H9 (cell line): ENCODE data around the gene ARFGEF3. TPM values are rescaled to one million over a fixed set of nuclear protein-coding genes. Genes with fewer than 3 reads are reported as not detected.

Source experiments
- DNase-seq: peaks from one replicate; pipeline ENCODE4 v3.0.0-alpha.2; 2017
- H2AFZ ChIP-seq: one replicate; pipeline ENCODE4 v1.6.1; 2013; ENCODE audit warnings: mild to moderate bottlenecking, low read length, control low read depth, moderate library complexity
- H2AK5ac ChIP-seq: 2 replicates; pipeline ENCODE4 v1.6.1; 2013; ENCODE audit warnings: low read length, control low read depth, mixed read lengths; ENCODE audit not compliant: insufficient read length
- H2BK120ac ChIP-seq: one replicate; pipeline ENCODE4 v1.6.1; 2013; ENCODE audit warnings: low read depth, mild to moderate bottlenecking, low read length, control low read depth, inconsistent platforms; ENCODE audit not compliant: poor library complexity, severe bottlenecking
- H2BK12ac ChIP-seq: 2 replicates; pipeline ENCODE4 v1.6.1; 2013; ENCODE audit warnings: low read length, control low read depth, mixed read lengths, low read depth; ENCODE audit not compliant: insufficient read length
- H2BK15ac ChIP-seq: 2 replicates; pipeline ENCODE4 v1.6.1; 2013; ENCODE audit warnings: low read depth, low read length, control low read depth
- H2BK20ac ChIP-seq: one replicate; pipeline ENCODE4 v1.6.1; 2013; ENCODE audit warnings: low read depth, mild to moderate bottlenecking, low read length, control low read depth, inconsistent platforms; ENCODE audit not compliant: poor library complexity, severe bottlenecking
- H2BK5ac ChIP-seq: 2 replicates; pipeline ENCODE4 v1.6.1; 2013; ENCODE audit warnings: low read length, control low read depth, mixed read lengths; ENCODE audit not compliant: insufficient read length
- H3K14ac ChIP-seq: 2 replicates; pipeline ENCODE4 v1.6.1; 2013; ENCODE audit warnings: low read length, control low read depth; ENCODE audit not compliant: insufficient read depth
- H3K18ac ChIP-seq: 2 replicates; pipeline ENCODE4 v1.6.1; 2013; ENCODE audit warnings: low read depth, mild to moderate bottlenecking, mixed read lengths, low read length, control low read depth; ENCODE audit not compliant: insufficient read length
- H3K23ac ChIP-seq: 2 replicates; pipeline ENCODE4 v1.6.1; 2013; ENCODE audit warnings: low read length, control low read depth, mixed read lengths, low read depth; ENCODE audit not compliant: insufficient read length
- H3K23me2 ChIP-seq: 2 replicates; pipeline ENCODE4 v1.6.1; 2013; ENCODE audit warnings: low read depth, mild to moderate bottlenecking, mixed read lengths, low read length, control low read depth; ENCODE audit not compliant: insufficient read length, poor library complexity, severe bottlenecking
- H3K27ac ChIP-seq: 2 replicates; pipeline ENCODE4 v1.5.1; 2013; ENCODE audit warnings: low read length, control low read depth, mixed read lengths, low read depth; ENCODE audit not compliant: insufficient read length
- H3K27me3 ChIP-seq: 2 replicates; pipeline ENCODE4 v1.6.1; 2013; ENCODE audit warnings: low read length, control low read depth, inconsistent platforms; ENCODE audit not compliant: insufficient read depth
- H3K4ac ChIP-seq: 2 replicates; pipeline ENCODE4 v1.6.1; 2013; ENCODE audit warnings: low read depth, mild to moderate bottlenecking, control low read depth, inconsistent platforms, low read length, moderate library complexity
- H3K4me1 ChIP-seq: 2 replicates; pipeline ENCODE4 v1.6.1; 2013; ENCODE audit warnings: low read length, control low read depth, inconsistent platforms; ENCODE audit not compliant: insufficient read depth
- H3K4me2 ChIP-seq: 2 replicates; pipeline ENCODE4 v1.6.1; 2013; ENCODE audit warnings: low read length, control low read depth, mixed read lengths; ENCODE audit not compliant: insufficient read length, insufficient read depth
- H3K56ac ChIP-seq: 2 replicates; pipeline ENCODE4 v1.6.1; 2013; ENCODE audit warnings: low read depth, mild to moderate bottlenecking, mixed read lengths, low read length, control low read depth; ENCODE audit not compliant: insufficient read length
- H3K79me1 ChIP-seq: 2 replicates; pipeline ENCODE4 v1.6.1; 2013; ENCODE audit warnings: low read depth, mild to moderate bottlenecking, moderate library complexity, low read length, control low read depth, inconsistent platforms; ENCODE audit not compliant: insufficient read depth, poor library complexity, severe bottlenecking
- H3K79me2 ChIP-seq: 2 replicates; pipeline ENCODE4 v1.6.1; 2013; ENCODE audit warnings: low read length, control low read depth, inconsistent platforms; ENCODE audit not compliant: insufficient read depth
- H3K9ac ChIP-seq: 2 replicates; pipeline ENCODE4 v1.6.1; 2013; ENCODE audit warnings: low read length, control low read depth, mixed read lengths; ENCODE audit not compliant: insufficient read length; ENCODE audit errors: extremely low read depth
- H3K9me3 ChIP-seq: one replicate; pipeline ENCODE4 v1.6.1; 2013; ENCODE audit warnings: low read depth, low read length, inconsistent platforms; ENCODE audit not compliant: control insufficient read depth
- H3T11ph ChIP-seq: one replicate; pipeline ENCODE4 v1.6.1; 2013; ENCODE audit warnings: mild to moderate bottlenecking, low read length, control low read depth, inconsistent platforms
- H4K20me1 ChIP-seq: one replicate; pipeline ENCODE4 v1.6.1; 2013; ENCODE audit not compliant: control insufficient read depth, insufficient read length, insufficient read depth
- H4K5ac ChIP-seq: 2 replicates; pipeline ENCODE4 v1.6.1; 2013; ENCODE audit warnings: low read depth, mild to moderate bottlenecking, mixed read lengths, low read length, control low read depth; ENCODE audit not compliant: insufficient read length
- H4K8ac ChIP-seq: replicated peaks from 2 replicates; pipeline ENCODE4 v1.6.1; 2013; ENCODE audit warnings: low read length, control low read depth, mixed read lengths, low read depth; ENCODE audit not compliant: insufficient read length
- H4K91ac ChIP-seq: 2 replicates; pipeline ENCODE4 v1.6.1; 2013; ENCODE audit warnings: low read depth, mild to moderate bottlenecking, moderate library complexity, mixed read lengths, low read length, control low read depth; ENCODE audit not compliant: insufficient read length
- H3K27ac Mint-ChIP-seq, 3 experiments: 2 replicates in 2 of 3; 3 replicates in 1 of 3; pipeline ENCODE4 v1.8.0; 2020 to 2021; ENCODE audit warnings: mixed read lengths in 3 of 3, mild to moderate bottlenecking in 1 of 3, moderate library complexity in 1 of 3
- H3K27me3 Mint-ChIP-seq: 2 replicates; pipeline ENCODE4 v1.8.0; 2021; ENCODE audit warnings: low read depth, mild to moderate bottlenecking, moderate library complexity, mixed read lengths
- H3K36me3 Mint-ChIP-seq, 3 experiments: 2 replicates in 2 of 3; 3 replicates in 1 of 3; pipeline ENCODE4 v1.8.0; 2020 to 2021; ENCODE audit warnings: low read depth in 3 of 3, mixed read lengths in 3 of 3; ENCODE audit not compliant: insufficient read depth in 1 of 3
- H3K4me1 Mint-ChIP-seq, 2 experiments: 2 replicates each; pipeline ENCODE4 v1.8.0; 2020; ENCODE audit warnings: mixed read lengths in 2 of 2
- H3K4me3 Mint-ChIP-seq, 2 experiments: 2 replicates in 1 of 2; 3 replicates in 1 of 2; pipeline ENCODE4 v1.8.0; 2020 to 2021; ENCODE audit warnings: mild to moderate bottlenecking in 2 of 2, mixed read lengths in 2 of 2, moderate library complexity in 1 of 2
- H3K9me3 Mint-ChIP-seq, 2 experiments: 2 replicates in 1 of 2; 3 replicates in 1 of 2; pipeline ENCODE4 v1.8.0; 2020; ENCODE audit warnings: mild to moderate bottlenecking in 2 of 2, mixed read lengths in 2 of 2, moderate library complexity in 1 of 2
- WGBS: extraction: QIAGEN DNeasy Blood & Tissue Kit; methylation state at CpG from one replicate; pipeline ENCODE4 v1.1.7; 2013; ENCODE audit warnings: missing lambda C conversion rate, low lambda C conversion rate, mixed read lengths; ENCODE audit not compliant: insufficient read length; ENCODE audit errors: extremely low coverage; 5-methylcytosine and 5-hydroxymethylcytosine counted together
- total RNA-seq: library from RNA; stranded (reverse); gene quantifications from 2 replicates; pipeline ENCODE4 v1.2.1, GENCODE V29; 2021
- TF ChIP-seq, protein P1 (sequence below): fragments of 200-600 bp; sonication (generic); conservative IDR thresholded peaks from 3 replicates; pipeline ENCODE4 v1.8.0; 2021; ENCODE audit warnings: antibody characterized with exemption, mild to moderate bottlenecking

ARFGEF3 gene
- total RNA-seq, 1 experiment from 2014 or later, result 13.7 TPM

DNA sequence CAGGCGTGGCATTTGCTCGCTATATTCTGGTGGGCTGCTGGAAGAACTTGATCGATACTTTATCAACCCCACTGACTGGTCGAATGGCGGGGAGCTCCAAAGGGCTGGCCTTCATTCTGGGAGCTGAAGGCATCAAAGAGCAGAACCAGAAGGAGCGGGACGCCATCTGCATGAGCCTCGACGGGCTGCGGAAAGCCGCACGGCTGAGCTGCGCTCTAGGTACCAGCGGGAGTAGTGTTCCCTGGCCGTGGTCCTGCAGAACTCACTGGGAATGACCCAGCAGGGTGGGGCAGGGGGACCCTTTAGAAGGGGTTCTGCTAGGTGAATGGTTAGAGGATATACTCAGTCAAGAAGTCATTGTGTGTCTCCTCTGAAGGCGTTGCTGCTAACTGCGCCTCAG, 125.0 kb downstream of the ARFGEF3 start:
- H3K23me2 ChIP-seq, result no peaks in the 10 kb centered on the region
- H2BK5ac ChIP-seq, result no peak overlapping the region
- TF ChIP-seq, protein P1, sequence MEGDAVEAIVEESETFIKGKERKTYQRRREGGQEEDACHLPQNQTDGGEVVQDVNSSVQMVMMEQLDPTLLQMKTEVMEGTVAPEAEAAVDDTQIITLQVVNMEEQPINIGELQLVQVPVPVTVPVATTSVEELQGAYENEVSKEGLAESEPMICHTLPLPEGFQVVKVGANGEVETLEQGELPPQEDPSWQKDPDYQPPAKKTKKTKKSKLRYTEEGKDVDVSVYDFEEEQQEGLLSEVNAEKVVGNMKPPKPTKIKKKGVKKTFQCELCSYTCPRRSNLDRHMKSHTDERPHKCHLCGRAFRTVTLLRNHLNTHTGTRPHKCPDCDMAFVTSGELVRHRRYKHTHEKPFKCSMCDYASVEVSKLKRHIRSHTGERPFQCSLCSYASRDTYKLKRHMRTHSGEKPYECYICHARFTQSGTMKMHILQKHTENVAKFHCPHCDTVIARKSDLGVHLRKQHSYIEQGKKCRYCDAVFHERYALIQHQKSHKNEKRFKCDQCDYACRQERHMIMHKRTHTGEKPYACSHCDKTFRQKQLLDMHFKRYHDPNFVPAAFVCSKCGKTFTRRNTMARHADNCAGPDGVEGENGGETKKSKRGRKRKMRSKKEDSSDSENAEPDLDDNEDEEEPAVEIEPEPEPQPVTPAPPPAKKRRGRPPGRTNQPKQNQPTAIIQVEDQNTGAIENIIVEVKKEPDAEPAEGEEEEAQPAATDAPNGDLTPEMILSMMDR, result no peak
- no peak overlapping the region for H3T11ph ChIP-seq
- H3K9ac ChIP-seq, result no peak overlapping the region
- H2AK5ac ChIP-seq, result no peak overlapping the region
- no peak overlapping the region for H4K91ac ChIP-seq
- H4K8ac ChIP-seq, result no peak overlapping the region
- Mint-ChIP-seq H3K27me3 (no peaks in the 10 kb centered on the region), H3K36me3 (peaks cover 8 to 33% (median 19%) of the 10 kb centered on the region in 3 experiments), H3K9me3 (no peaks in the 10 kb centered on the region), H3K27ac (no peak overlapping the region), H3K4me3 (no peak overlapping the region), H3K4me1 (peaks cover 12 to 14% of the 10 kb centered on the region in 2 experiments)
- H2BK120ac ChIP-seq, result no peak overlapping the region
- no peaks in the 10 kb centered on the region for H4K20me1 ChIP-seq
- no peak overlapping the region for H2BK12ac ChIP-seq
- WGBS, result no CpG with 5 or more reads among the region's 17 CpGs
- H3K4me2 ChIP-seq, result no peak overlapping the region
- H3K27ac ChIP-seq, result no peak overlapping the region
- no peak overlapping the region for H4K5ac ChIP-seq
- H3K14ac ChIP-seq, result no peak overlapping the region
- H3K4me1 ChIP-seq, result no peaks in the 10 kb centered on the region; the same call in 1 of the 2 replicates
- DNase-seq, result no peak
- no peak overlapping the region for H2BK15ac ChIP-seq
- H3K79me1 ChIP-seq, result no peaks in the 10 kb centered on the region
- no peak overlapping the region for H3K23ac ChIP-seq
- no peak overlapping the region for H3K18ac ChIP-seq
- no peaks in the 10 kb centered on the region for H3K9me3 ChIP-seq
- no peak overlapping the region for H2BK20ac ChIP-seq
- no peak overlapping the region for H3K56ac ChIP-seq
- no peak overlapping the region for H2AFZ ChIP-seq
- no peaks in the 10 kb centered on the region for H3K79me2 ChIP-seq
- H3K27me3 ChIP-seq, result no peaks in the 10 kb centered on the region
- no peak overlapping the region for H3K4ac ChIP-seq
